HEK293 (cell line): ENCODE data around the gene GPR18.

Source experiments
- CTCF ChIA-PET: fragments of 350-600 bp; formaldehyde crosslinking; extraction: SDS; loops from one replicate; lab custom pipeline; 2021; ENCODE audit warnings: antibody characterized with exemption; lab: Yijun Ruan, JAX
- POLR2A ChIA-PET: fragments of 300-600 bp; formaldehyde crosslinking; extraction: SDS; loops from one replicate; lab custom pipeline; 2020; ENCODE audit warnings: antibody characterized with exemption, inconsistent platforms; lab: Yijun Ruan, JAX
- H3K27ac ChIP-seq: fragments of 200-500 bp; sonication (Bioruptor generic); 2 replicates; pipeline ENCODE4 v1.5.1; 2014; ENCODE audit warnings: low read depth, low read length, control low read depth, inconsistent platforms; ENCODE audit errors: extremely low read depth
- H3K36me3 ChIP-seq, 2 experiments: fragments of 200-500 bp in 1 of 2; sonication (Bioruptor generic) in 1 of 2; 1 replicate in 1 of 2; 2 replicates in 1 of 2; pipeline ENCODE4 v1.5.1; 2014 to 2017; ENCODE audit warnings: inconsistent platforms in 2 of 2, low read length in 2 of 2; ENCODE audit not compliant: control insufficient read depth in 2 of 2, insufficient read depth in 1 of 2
- H3K4me1 ChIP-seq: fragments of 200-500 bp; sonication (Bioruptor generic); 2 replicates; pipeline ENCODE4 v1.5.1; 2014; ENCODE audit warnings: mild to moderate bottlenecking, low read length, inconsistent platforms; ENCODE audit not compliant: control insufficient read depth, insufficient read depth
- H3K4me3 ChIP-seq: 2 replicates; pipeline ENCODE4 v1.5.1; 2011; ENCODE audit warnings: low read depth, mild to moderate bottlenecking, control low read depth, low read length, moderate library complexity
- H3K9me3 ChIP-seq: fragments of 200-500 bp; sonication (Bioruptor generic); 2 replicates; pipeline ENCODE4 v1.5.1; 2014; ENCODE audit warnings: low read depth, low read length, inconsistent platforms; ENCODE audit not compliant: control insufficient read depth, insufficient read depth
- BCL11B ChIP-seq: fragments of 450-650 bp; formaldehyde crosslinking; IDR thresholded peaks from 2 replicates; pipeline ENCODE4 v1.5.1; 2016; ENCODE audit warnings: low read depth, missing biosample characterization, missing genetic modification characterization
- OVOL3 ChIP-seq: fragments of 450-650 bp; formaldehyde crosslinking; IDR thresholded peaks from 2 replicates; pipeline ENCODE4 v1.5.1; 2016; ENCODE audit warnings: missing biosample characterization, missing genetic modification characterization
- TCF7L2 ChIP-seq: IDR thresholded peaks from 2 replicates; pipeline ENCODE4 v1.6.1; 2011; ENCODE audit warnings: low read depth, mild to moderate bottlenecking, inconsistent platforms, low read length, moderate library complexity, borderline replicate concordance
- ZBTB1 ChIP-seq: fragments of 450-650 bp; formaldehyde crosslinking; IDR thresholded peaks from 2 replicates; pipeline ENCODE4 v1.5.1; 2016; ENCODE audit warnings: missing biosample characterization, missing genetic modification characterization
- ZIC2 ChIP-seq: fragments of 450-650 bp; formaldehyde crosslinking; IDR thresholded peaks from 2 replicates; pipeline ENCODE4 v1.5.1; 2016; ENCODE audit warnings: missing biosample characterization, missing genetic modification characterization
- ZNF157 ChIP-seq: fragments of 450-650 bp; formaldehyde crosslinking; IDR thresholded peaks from 2 replicates; pipeline ENCODE4 v1.5.1; 2016; ENCODE audit warnings: missing biosample characterization, missing genetic modification characterization
- ZNF184 ChIP-seq: fragments of 450-650 bp; IDR thresholded peaks from 2 replicates; pipeline ENCODE4 v1.5.1; 2018; ENCODE audit warnings: missing biosample characterization, mild to moderate bottlenecking, missing genetic modification characterization
- ZNF596 ChIP-seq: fragments of 450-650 bp; IDR thresholded peaks from 2 replicates; pipeline ENCODE4 v1.5.0; 2018; ENCODE audit warnings: missing biosample characterization, mild to moderate bottlenecking, missing genetic modification characterization, moderate library complexity
- ZNF624 ChIP-seq: fragments of 450-650 bp; formaldehyde crosslinking; IDR thresholded peaks from 2 replicates; pipeline ENCODE4 v1.5.1; 2017; ENCODE audit warnings: missing biosample characterization, missing genetic modification characterization
- ZNF830 ChIP-seq: fragments of 450-650 bp; IDR thresholded peaks from 2 replicates; pipeline ENCODE4 v1.5.0; 2018; ENCODE audit warnings: missing biosample characterization, missing genetic modification characterization, low read depth, mild to moderate bottlenecking, moderate library complexity
- TF ChIP-seq, protein P1 (sequence below): fragments of 450-650 bp; formaldehyde crosslinking; IDR thresholded peaks from 2 replicates; pipeline ENCODE4 v1.5.1; 2016; ENCODE audit warnings: missing biosample characterization, missing genetic modification characterization, low read depth
- TF ChIP-seq, protein P2 (sequence below): sonication (generic); formaldehyde crosslinking; IDR thresholded peaks from 2 replicates; pipeline ENCODE4 v1.8.1; 2022; ENCODE audit warnings: mild to moderate bottlenecking, moderate library complexity, missing genetic modification reagents
- TF ChIP-seq, protein P3 (sequence below): fragments of 450-650 bp; formaldehyde crosslinking; IDR thresholded peaks from 2 replicates; pipeline ENCODE4 v1.5.1; 2017; ENCODE audit warnings: missing biosample characterization, missing genetic modification characterization
- TF ChIP-seq, protein P4 (sequence below): fragments of 450-650 bp; formaldehyde crosslinking; IDR thresholded peaks from 2 replicates; pipeline ENCODE4 v1.5.1; 2016; ENCODE audit warnings: missing biosample characterization, missing genetic modification characterization, low read depth
- TF ChIP-seq, protein P5 (sequence below): fragments of 450-650 bp; formaldehyde crosslinking; IDR thresholded peaks from 2 replicates; pipeline ENCODE4 v1.5.1; 2016; ENCODE audit warnings: missing biosample characterization, missing genetic modification characterization
- TF ChIP-seq, protein P6 (sequence below): fragments of 450-650 bp; formaldehyde crosslinking; IDR thresholded peaks from 2 replicates; pipeline ENCODE4 v1.5.1; 2017; ENCODE audit warnings: missing biosample characterization, missing genetic modification characterization

The GPR18 gene

DNA sequence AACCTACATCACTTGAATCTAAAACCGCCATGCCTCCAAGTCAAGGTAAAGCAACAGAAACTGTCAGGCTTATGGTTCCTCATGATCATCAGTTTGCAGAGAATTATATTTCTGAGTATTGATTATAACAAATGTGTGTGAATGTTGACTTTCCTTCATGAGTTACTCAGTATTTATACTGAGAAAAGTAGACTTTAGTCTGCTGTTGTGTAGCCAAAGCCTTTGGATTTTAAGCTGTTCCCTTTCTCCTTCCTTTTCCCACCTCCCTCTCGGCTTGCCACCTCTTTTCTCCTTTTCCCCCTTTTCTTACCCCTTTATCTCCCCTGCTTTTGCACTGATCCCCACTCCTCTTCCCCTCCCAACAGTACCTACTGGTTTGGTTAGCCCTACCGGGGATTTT, 20.7 kb upstream of the GPR18 start (continued):
- TF ChIP-seq ZNF184 (tag by site-specific recombination), result no peak

DNA sequence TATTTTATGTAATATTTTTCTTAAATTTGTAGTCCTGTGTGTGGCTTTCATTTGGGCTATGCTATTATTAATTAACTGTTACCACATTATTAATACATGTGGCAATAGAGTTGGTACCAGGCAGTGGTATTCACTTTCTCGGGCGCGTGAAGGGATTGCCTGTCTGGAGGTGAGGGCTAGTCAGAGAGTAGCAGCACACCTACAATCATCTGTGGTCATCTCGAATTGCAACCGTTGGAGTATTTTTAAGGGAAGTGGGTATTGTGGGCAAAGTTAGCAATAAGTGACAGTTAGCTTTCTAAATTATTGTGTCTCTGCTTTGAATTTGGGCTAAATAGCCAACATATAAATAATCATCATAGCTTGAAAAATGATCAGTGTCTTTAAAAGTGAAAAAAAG, 20.0 kb upstream of the GPR18 start:
- Histone ChIP-seq H3K36me3 (no peaks in the 10 kb centered on the region), H3K27ac (no peak overlapping the region), H3K9me3 (no peaks in the 10 kb centered on the region), H3K4me3 (no peak overlapping the region), H3K4me1 (no peaks in the 10 kb centered on the region)
- POLR2A ChIA-PET, result no interaction called here
- CTCF ChIA-PET, result interaction anchor here (0.6 kb wide), 2 partner anchors 260 to 924 kb away, joined by 4 to 5 read pairs; no protein-coding TSS in a partner anchor
- no peak for TF ChIP-seq ZNF157 (tag by site-specific recombination)
- TF ChIP-seq BCL11B (tag by site-specific recombination), result no peak
- no peak for TF ChIP-seq ZBTB1
- TF ChIP-seq TCF7L2, result no peak
- TF ChIP-seq, protein P1, sequence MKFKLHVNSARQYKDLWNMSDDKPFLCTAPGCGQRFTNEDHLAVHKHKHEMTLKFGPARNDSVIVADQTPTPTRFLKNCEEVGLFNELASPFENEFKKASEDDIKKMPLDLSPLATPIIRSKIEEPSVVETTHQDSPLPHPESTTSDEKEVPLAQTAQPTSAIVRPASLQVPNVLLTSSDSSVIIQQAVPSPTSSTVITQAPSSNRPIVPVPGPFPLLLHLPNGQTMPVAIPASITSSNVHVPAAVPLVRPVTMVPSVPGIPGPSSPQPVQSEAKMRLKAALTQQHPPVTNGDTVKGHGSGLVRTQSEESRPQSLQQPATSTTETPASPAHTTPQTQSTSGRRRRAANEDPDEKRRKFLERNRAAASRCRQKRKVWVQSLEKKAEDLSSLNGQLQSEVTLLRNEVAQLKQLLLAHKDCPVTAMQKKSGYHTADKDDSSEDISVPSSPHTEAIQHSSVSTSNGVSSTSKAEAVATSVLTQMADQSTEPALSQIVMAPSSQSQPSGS (tag by site-specific recombination), result no peak
- TF ChIP-seq, protein P2, sequence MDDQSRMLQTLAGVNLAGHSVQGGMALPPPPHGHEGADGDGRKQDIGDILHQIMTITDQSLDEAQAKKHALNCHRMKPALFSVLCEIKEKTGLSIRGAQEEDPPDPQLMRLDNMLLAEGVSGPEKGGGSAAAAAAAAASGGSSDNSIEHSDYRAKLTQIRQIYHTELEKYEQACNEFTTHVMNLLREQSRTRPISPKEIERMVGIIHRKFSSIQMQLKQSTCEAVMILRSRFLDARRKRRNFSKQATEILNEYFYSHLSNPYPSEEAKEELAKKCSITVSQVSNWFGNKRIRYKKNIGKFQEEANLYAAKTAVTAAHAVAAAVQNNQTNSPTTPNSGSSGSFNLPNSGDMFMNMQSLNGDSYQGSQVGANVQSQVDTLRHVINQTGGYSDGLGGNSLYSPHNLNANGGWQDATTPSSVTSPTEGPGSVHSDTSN (CRISPR knock-in tag), result no peak
- no peak for TF ChIP-seq ZNF624 (tag by site-specific recombination)
- TF ChIP-seq, protein P3, sequence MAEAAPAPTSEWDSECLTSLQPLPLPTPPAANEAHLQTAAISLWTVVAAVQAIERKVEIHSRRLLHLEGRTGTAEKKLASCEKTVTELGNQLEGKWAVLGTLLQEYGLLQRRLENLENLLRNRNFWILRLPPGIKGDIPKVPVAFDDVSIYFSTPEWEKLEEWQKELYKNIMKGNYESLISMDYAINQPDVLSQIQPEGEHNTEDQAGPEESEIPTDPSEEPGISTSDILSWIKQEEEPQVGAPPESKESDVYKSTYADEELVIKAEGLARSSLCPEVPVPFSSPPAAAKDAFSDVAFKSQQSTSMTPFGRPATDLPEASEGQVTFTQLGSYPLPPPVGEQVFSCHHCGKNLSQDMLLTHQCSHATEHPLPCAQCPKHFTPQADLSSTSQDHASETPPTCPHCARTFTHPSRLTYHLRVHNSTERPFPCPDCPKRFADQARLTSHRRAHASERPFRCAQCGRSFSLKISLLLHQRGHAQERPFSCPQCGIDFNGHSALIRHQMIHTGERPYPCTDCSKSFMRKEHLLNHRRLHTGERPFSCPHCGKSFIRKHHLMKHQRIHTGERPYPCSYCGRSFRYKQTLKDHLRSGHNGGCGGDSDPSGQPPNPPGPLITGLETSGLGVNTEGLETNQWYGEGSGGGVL (tag by site-specific recombination), result no peak
- no peak for TF ChIP-seq ZIC2 (tag by site-specific recombination)
- TF ChIP-seq, protein P4, sequence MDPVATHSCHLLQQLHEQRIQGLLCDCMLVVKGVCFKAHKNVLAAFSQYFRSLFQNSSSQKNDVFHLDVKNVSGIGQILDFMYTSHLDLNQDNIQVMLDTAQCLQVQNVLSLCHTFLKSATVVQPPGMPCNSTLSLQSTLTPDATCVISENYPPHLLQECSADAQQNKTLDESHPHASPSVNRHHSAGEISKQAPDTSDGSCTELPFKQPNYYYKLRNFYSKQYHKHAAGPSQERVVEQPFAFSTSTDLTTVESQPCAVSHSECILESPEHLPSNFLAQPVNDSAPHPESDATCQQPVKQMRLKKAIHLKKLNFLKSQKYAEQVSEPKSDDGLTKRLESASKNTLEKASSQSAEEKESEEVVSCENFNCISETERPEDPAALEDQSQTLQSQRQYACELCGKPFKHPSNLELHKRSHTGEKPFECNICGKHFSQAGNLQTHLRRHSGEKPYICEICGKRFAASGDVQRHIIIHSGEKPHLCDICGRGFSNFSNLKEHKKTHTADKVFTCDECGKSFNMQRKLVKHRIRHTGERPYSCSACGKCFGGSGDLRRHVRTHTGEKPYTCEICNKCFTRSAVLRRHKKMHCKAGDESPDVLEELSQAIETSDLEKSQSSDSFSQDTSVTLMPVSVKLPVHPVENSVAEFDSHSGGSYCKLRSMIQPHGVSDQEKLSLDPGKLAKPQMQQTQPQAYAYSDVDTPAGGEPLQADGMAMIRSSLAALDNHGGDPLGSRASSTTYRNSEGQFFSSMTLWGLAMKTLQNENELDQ (tag by site-specific recombination), result no peak
- no peak for TF ChIP-seq ZNF596 (tag by site-specific recombination)
- no peak for TF ChIP-seq OVOL3 (tag by site-specific recombination)
- no peak for TF ChIP-seq ZNF830 (tag by site-specific recombination)
- TF ChIP-seq, protein P5, sequence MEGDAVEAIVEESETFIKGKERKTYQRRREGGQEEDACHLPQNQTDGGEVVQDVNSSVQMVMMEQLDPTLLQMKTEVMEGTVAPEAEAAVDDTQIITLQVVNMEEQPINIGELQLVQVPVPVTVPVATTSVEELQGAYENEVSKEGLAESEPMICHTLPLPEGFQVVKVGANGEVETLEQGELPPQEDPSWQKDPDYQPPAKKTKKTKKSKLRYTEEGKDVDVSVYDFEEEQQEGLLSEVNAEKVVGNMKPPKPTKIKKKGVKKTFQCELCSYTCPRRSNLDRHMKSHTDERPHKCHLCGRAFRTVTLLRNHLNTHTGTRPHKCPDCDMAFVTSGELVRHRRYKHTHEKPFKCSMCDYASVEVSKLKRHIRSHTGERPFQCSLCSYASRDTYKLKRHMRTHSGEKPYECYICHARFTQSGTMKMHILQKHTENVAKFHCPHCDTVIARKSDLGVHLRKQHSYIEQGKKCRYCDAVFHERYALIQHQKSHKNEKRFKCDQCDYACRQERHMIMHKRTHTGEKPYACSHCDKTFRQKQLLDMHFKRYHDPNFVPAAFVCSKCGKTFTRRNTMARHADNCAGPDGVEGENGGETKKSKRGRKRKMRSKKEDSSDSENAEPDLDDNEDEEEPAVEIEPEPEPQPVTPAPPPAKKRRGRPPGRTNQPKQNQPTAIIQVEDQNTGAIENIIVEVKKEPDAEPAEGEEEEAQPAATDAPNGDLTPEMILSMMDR, result no peak
- TF ChIP-seq, protein P6, sequence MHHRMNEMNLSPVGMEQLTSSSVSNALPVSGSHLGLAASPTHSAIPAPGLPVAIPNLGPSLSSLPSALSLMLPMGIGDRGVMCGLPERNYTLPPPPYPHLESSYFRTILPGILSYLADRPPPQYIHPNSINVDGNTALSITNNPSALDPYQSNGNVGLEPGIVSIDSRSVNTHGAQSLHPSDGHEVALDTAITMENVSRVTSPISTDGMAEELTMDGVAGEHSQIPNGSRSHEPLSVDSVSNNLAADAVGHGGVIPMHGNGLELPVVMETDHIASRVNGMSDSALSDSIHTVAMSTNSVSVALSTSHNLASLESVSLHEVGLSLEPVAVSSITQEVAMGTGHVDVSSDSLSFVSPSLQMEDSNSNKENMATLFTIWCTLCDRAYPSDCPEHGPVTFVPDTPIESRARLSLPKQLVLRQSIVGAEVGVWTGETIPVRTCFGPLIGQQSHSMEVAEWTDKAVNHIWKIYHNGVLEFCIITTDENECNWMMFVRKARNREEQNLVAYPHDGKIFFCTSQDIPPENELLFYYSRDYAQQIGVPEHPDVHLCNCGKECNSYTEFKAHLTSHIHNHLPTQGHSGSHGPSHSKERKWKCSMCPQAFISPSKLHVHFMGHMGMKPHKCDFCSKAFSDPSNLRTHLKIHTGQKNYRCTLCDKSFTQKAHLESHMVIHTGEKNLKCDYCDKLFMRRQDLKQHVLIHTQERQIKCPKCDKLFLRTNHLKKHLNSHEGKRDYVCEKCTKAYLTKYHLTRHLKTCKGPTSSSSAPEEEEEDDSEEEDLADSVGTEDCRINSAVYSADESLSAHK, result no peak
